ENCODE data around the gene CEBPZ. TPM values are rescaled to one million over a fixed set of nuclear protein-coding genes. Genes with fewer than 3 reads are reported as not detected.
"Not testable (repeated sequence)": the region's sequence is repeated elsewhere in the genome, so short reads cannot be mapped to it uniquely, and the experiment has no call there.

CEBPZ gene
- total RNA-seq, 1 experiment from 2014 or later: 124 TPM

GRCh38 chr2:37201766-37202165 is 29.6 kb downstream of the CEBPZ start:
- DNase-seq: no peak
- Histone ChIP-seq H3K27me3 (no peaks in the 10 kb centered on the region), H3K9me3 (replicated peaks) (peaks cover 6% of the 10 kb centered on the region; the same call in 1 of the 2 replicates), H3K4me3 (no peak overlapping the region), H3K27ac (no peak overlapping the region), H3K4me1 (peaks cover 4% of the 10 kb centered on the region; the same call in 1 of the 2 replicates), H3K36me3 (peaks cover 63% of the 10 kb centered on the region)

DNA sequence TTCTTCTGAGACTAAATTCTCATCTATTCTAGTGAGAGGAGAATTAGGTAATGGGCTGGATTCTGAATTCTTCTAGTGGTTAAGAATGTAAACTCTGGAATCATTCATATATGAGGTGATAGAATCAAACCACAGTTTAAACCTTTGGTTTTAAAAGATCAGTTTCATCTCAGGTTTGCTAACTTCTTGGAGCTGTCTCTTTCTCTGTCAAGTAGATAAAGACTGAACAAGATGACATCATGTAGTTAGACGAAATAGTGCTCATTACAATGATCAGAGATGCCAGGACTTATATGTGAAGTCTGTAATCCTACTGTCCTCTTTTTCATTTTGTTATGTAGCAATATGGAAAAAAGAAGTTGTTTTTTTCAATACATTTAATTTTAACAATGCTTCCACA is 30.2 kb downstream of the CEBPZ start:
- no peak for DNase-seq
- H3K36me3 ChIP-seq: peaks cover 58% of the 10 kb centered on the region
- no peak overlapping the region for H3K27ac ChIP-seq

DNA sequence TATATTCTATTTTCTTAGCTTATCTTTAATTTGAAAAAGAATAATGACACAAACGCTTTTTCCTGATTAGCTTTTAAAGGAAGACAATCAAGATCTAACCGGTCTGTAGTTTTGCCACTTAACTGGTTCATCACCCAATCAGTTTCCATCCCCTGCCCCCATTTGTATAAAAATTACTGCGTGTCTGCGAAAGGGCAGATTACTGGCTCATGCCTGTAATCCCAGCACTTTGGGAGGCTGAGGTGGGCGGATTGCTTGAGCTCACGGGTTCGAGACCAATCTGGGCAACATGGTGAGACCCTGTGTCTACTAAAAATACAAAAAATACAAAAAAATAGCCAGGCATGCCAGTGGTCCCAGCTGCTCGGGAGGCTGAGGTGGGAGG is 32.7 kb downstream of the CEBPZ start:
- H3K4me1 ChIP-seq: peaks cover 4% of the 10 kb centered on the region; the same call in 1 of the 2 replicates
- no peak for DNase-seq
- H3K9me3 ChIP-seq (replicated peaks): peaks cover 3% of the 10 kb centered on the region; the same call in 1 of the 2 replicates
- no peak overlapping the region for H3K27ac ChIP-seq
- H3K4me3 ChIP-seq: no peak overlapping the region
- H3K36me3 ChIP-seq: peaks cover 32% of the 10 kb centered on the region
- no peaks in the 10 kb centered on the region for H3K27me3 ChIP-seq

More for the DNA sequence above, 30.2 kb downstream of the CEBPZ start:
- peaks cover 6% of the 10 kb centered on the region; the same call in 1 of the 2 replicates for H3K9me3 ChIP-seq (replicated peaks)
- H3K4me3 ChIP-seq: no peak overlapping the region
- no peaks in the 10 kb centered on the region for H3K27me3 ChIP-seq
- peaks cover 4% of the 10 kb centered on the region; the same call in 1 of the 2 replicates for H3K4me1 ChIP-seq

- DNase-seq: peak; percentile 85 to 93
- Histone ChIP-seq H3K4me3 (peak within 1 kb of the TSS; percentile 87), H3K27me3 (no peaks in the 10 kb centered on the region), H3K4me1 (peaks cover 4% of the 10 kb centered on the region; the same call in 1 of the 2 replicates), H3K27ac (peak within 1 kb of the TSS; percentile 50), H3K36me3 (peaks cover 13% of the 10 kb centered on the region), H3K9me3 (replicated peaks) (no peaks in the 10 kb centered on the region)
These were observed 34.8 kb downstream of the CEBPZ start, which contains the start of gene CEBPZOS for GRCh38 chr2:37196320-37197195. Gene CEBPZOS (plus strand): TSS chr2:37196496. CDS start chr2:37199705, 3,209 bp downstream.

DNA sequence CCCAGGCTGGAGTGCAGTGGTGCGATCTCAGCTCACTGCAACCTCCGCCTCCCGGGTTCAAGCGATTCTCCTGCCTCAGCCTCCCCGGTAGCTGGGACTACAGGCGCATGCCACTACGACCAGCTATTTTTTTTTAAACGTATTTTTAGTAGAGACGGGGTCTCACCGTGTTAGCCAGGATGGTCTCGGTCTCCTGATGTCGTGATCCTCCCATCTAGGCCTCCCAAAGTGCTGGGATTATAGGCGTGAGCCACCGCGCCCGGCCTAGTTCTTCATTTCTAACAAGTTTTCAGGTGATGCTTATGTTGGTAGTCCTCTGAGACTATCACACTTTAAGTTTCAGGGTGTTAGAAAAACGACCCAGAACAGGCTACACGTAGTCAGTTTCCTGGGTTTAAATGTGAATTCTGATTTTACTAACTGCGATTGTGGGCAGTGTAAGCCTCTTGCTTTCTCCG is 35.5 kb downstream of the CEBPZ start:
- peak overlapping the region; percentile 50 for H3K27ac ChIP-seq
- not testable (repeated sequence) for H3K9me3 ChIP-seq (replicated peaks); H3K4me1 ChIP-seq; H3K27me3 ChIP-seq; H3K36me3 ChIP-seq; DNase-seq
- peak overlapping the region; percentile 87 for H3K4me3 ChIP-seq

- Histone ChIP-seq H3K36me3 (no peaks in the 10 kb centered on the region), H3K9me3 (replicated peaks) (no peaks in the 10 kb centered on the region), H3K27ac (no peak overlapping the region), H3K27me3 (no peaks in the 10 kb centered on the region), H3K4me1 (peaks cover 4% of the 10 kb centered on the region; the same call in 1 of the 2 replicates), H3K4me3 (no peak overlapping the region)
- no peak for DNase-seq
These were observed 38.8 kb downstream of the CEBPZ start for GRCh38 chr2:37192551-37192950.

DNA sequence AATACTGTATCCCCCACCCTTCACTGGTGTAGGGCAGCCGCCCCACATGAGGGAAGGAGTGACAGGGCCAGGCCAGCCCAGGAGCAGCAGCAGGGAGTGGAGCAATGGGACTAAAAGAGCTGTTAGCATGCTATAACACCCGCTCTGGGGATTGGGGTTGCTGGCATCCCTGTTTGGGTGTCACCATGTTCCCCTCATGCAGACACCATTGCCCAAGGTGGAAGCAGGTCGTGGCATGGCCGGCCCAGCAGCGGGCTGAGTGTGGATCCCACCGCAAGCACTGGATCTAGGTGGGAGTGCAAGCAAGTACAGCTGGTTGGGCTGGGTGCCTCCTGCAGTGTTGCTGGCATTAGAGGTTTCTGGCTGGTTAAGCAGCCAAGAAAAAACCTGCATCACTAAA is 39.6 kb downstream of the CEBPZ start:
- Histone ChIP-seq H3K4me1 (no peaks in the 10 kb centered on the region), H3K27ac (no peak overlapping the region), H3K36me3 (no peaks in the 10 kb centered on the region), H3K9me3 (replicated peaks) (no peaks in the 10 kb centered on the region), H3K4me3 (no peak overlapping the region), H3K27me3 (no peaks in the 10 kb centered on the region)
- no peak for DNase-seq

DNA sequence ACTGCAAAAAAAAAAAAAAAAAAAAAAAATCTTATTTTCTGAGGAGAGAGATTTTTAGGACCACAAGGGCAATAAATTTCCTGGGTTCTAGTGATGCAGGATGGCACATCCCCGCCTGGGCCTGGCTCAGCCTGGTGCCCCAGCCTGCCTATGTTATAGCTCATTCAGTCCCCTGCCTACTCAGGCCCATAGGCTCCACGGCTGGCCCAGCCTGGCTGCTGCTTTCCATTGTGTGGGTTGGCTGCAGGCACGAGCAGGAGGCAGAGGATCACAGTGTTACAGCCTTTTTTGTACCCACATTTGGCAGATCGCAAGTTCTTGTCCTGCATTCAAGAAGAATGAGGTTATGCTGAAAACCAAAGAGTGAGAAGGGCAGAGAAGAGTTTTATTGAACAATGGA is 40.1 kb downstream of the CEBPZ start:
- no peaks in the 10 kb centered on the region for H3K36me3 ChIP-seq
- no peaks in the 10 kb centered on the region for H3K27me3 ChIP-seq
- no peak overlapping the region for H3K4me3 ChIP-seq
- no peaks in the 10 kb centered on the region for H3K4me1 ChIP-seq
- no peak overlapping the region for H3K27ac ChIP-seq
- no peak for DNase-seq
- H3K9me3 ChIP-seq (replicated peaks): no peaks in the 10 kb centered on the region

GRCh38 chr2:37190290-37190689 is 41.1 kb downstream of the CEBPZ start:
- DNase-seq: no peak
- H3K27me3 ChIP-seq: no peaks in the 10 kb centered on the region
- H3K4me3 ChIP-seq: no peak overlapping the region
- no peaks in the 10 kb centered on the region for H3K9me3 ChIP-seq (replicated peaks)
- no peak overlapping the region for H3K27ac ChIP-seq
- no peaks in the 10 kb centered on the region for H3K4me1 ChIP-seq
- no peaks in the 10 kb centered on the region for H3K36me3 ChIP-seq

DNA sequence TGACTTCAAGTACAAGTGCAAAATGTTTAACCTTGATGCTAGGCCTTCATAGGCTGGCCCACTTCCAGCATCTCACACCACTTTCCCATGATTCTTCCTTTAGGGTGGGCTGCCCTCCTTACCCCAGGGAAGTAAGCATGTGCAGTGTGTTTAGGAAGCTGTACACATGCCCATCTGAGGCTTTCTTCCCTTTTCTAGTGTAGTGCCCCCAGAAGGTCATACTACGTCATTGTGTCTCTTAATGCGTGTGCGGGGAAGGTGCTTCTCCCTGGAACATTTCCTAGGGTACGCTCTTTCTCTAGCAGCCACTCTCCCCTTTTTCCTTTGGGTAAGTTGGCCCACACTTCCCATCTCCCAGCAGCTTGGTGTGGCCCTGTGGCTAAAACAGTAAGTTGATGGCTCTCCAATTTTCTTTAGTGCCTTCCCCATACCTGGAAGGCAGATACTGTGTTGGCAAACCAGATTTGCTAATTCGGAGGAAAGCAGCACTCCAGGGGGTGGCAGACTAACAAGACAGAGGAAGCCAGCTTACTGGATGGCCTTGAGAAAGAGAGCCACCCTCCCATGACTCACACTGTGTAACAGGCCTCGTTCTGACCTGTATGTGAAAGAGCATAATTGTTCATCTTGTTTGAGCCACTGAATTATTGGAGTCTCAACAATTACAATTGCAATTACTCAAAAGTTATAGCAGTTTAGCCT is 41.8 kb downstream of the CEBPZ start:
- Histone ChIP-seq H3K27me3 (no peaks in the 10 kb centered on the region), H3K4me3 (no peak overlapping the region), H3K27ac (no peak overlapping the region), H3K36me3 (no peaks in the 10 kb centered on the region), H3K4me1 (no peaks in the 10 kb centered on the region), H3K9me3 (replicated peaks) (no peaks in the 10 kb centered on the region)
- DNase-seq: peak in 1 of 2 experiments; percentile 42

DNA sequence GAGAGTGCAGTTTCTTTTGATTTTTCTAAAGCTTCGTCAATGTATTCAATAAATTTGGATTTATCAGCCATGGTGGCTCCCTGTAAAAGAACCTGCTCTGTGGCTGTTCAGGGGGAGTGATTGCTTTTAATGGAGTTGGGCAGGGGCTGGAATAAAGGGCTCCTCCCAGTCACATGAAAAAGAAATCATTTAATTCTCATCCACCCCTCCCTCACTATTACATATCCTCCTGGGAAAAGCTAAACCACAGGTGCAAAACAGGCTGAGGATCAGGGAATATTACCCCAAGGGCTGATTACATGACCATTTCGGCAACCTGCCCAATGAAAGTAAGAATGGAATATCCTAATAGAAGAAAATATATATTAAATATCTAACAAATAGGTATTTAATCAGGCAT is 42.8 kb downstream of the CEBPZ start, which contains the start of gene SULT6B1:
Gene SULT6B1 (minus strand): TSS at position 101 of the 400 bp plus-strand sequence. CDS start 30 bp downstream, at position 71.
- Histone ChIP-seq H3K36me3 (no peaks in the 10 kb centered on the region), H3K27ac (no peak within 1 kb of the TSS), H3K27me3 (no peaks in the 10 kb centered on the region), H3K4me3 (no peak within 1 kb of the TSS), H3K9me3 (replicated peaks) (no peaks in the 10 kb centered on the region), H3K4me1 (no peaks in the 10 kb centered on the region)
- DNase-seq: no peak

DNA sequence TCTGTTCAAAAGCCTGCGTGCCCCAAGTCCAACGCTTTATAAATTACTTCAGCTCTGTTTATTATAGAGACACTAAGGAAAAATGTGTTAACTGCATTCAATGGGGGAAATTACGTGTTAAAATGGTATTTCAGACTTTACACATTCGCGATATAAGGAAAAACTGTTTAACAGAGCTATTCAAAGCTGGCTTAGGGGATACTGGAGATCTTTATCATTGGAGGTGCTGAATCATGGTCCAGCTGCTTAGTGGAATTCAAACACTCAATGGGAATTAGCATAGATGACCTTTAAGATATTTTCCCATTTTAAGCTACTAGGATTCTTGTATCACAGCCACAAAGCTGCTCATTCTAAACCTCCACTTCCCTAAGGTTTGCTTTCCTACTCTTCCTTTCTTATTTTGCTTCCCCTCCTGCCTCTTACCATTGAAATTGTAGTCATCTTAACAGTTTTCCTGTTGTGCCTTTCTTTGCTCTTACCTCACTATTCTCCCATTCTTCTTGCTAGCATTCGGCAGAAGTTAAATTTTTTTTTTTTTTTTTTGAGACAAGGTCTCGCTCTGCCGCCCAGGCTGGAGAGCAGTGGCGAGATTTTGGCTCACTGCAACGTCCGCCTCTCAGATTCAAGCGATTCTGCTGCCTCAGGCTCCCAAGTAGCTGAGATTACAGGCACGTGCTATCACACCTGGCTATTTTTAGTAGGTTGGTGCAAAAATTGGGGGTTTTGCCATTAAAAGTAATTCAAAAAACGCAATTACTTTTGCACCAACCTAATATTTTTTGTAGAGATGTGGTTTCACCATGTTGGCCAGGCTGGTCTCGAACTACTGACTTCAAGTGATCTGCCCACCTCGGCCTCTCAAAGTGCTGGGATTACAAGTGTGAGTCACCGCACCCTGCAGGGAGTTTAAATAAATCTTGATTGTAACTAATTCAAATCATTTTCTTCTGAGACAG is 49.4 kb downstream of the CEBPZ start:
- Histone ChIP-seq H3K4me3 (no peak overlapping the region), H3K27ac (no peak overlapping the region), H3K9me3 (replicated peaks) (no peaks in the 10 kb centered on the region), H3K4me1 (no peaks in the 10 kb centered on the region), H3K27me3 (0 out of 2 replicates have a peak, but pooled peaks cover 3% of the 10 kb centered on the region), H3K36me3 (no peaks in the 10 kb centered on the region)
- DNase-seq: peak; percentile 22 to 61

DNA sequence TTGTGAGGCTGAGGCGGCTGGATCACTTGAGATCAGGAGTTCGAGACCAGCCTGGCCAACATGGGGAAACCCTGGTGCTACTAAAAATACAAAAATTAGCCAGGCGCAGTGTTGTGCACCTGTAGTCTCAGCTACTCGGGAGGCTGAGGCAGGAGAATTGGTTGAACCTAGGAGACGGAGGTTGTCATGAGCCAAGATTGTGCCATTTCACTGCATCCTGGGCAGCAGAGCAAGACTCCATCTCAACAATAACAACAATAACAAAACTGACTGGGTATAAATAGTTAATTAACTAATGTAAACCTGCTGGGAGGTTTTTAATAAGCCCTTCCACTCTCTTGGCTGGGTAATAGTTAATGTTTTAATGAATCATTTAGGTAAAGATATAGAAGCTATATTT is 50.8 kb downstream of the CEBPZ start:
- Histone ChIP-seq H3K36me3 (no peaks in the 10 kb centered on the region), H3K4me1 (no peaks in the 10 kb centered on the region), H3K4me3 (no peak overlapping the region), H3K27ac (no peak overlapping the region), H3K27me3 (0 out of 2 replicates have a peak, but pooled peaks cover 6% of the 10 kb centered on the region), H3K9me3 (replicated peaks) (no peaks in the 10 kb centered on the region)
- DNase-seq: no peak
